DOHH2 (cell line): ENCODE results near the gene G6PD.

Source experiments
- H3F3A ChIP-seq: fragments of 200-600 bp; sonication (generic), shearing (Covaris generic); 2 replicates; pipeline ENCODE4 v1.6.0; 2016; ENCODE audit warnings: antibody characterized with exemption, mild to moderate bottlenecking; ENCODE audit not compliant: control insufficient read depth, insufficient read depth
- H3K27ac ChIP-seq: fragments of 200-600 bp; sonication (generic); 2 replicates; pipeline ENCODE4 v1.5.1; 2014; ENCODE audit warnings: low read depth, mild to moderate bottlenecking, low read length, moderate library complexity
- H3K27me3 ChIP-seq: fragments of 200-600 bp; sonication (generic); 2 replicates; pipeline ENCODE4 v1.6.1; 2014; ENCODE audit warnings: mild to moderate bottlenecking, low read length, mixed read lengths; ENCODE audit not compliant: control insufficient read depth
- H3K36me3 ChIP-seq: fragments of 200-600 bp; sonication (generic); 2 replicates; pipeline ENCODE4 v1.6.1; 2014; ENCODE audit warnings: mild to moderate bottlenecking, low read length, moderate library complexity, mixed read lengths; ENCODE audit not compliant: control insufficient read depth
- H3K4me1 ChIP-seq: fragments of 200-600 bp; sonication (generic); 2 replicates; pipeline ENCODE4 v1.6.1; 2014; ENCODE audit warnings: mild to moderate bottlenecking, low read length, mixed read lengths; ENCODE audit not compliant: control insufficient read depth
- H3K4me2 ChIP-seq: fragments of 200-600 bp; sonication (generic); 2 replicates; pipeline ENCODE4 v1.6.0; 2014; ENCODE audit warnings: mild to moderate bottlenecking, low read length, moderate library complexity
- H3K4me3 ChIP-seq: fragments of 200-600 bp; sonication (generic); 2 replicates; pipeline ENCODE4 v1.5.1; 2014; ENCODE audit warnings: mild to moderate bottlenecking, low read length, mixed read lengths
- H3K79me2 ChIP-seq: fragments of 200-600 bp; sonication (generic); 2 replicates; pipeline ENCODE4 v1.6.1; 2014; ENCODE audit warnings: mild to moderate bottlenecking, low read length, mixed read lengths; ENCODE audit not compliant: control insufficient read depth
- H3K9me2 ChIP-seq: fragments of 200-600 bp; sonication (generic); replicated peaks from 2 replicates; pipeline ENCODE4 v1.6.1; 2014; ENCODE audit warnings: mild to moderate bottlenecking, low read length, mixed read lengths; ENCODE audit not compliant: control insufficient read depth
- H3K9me3 ChIP-seq: fragments of 200-600 bp; sonication (generic); 2 replicates; pipeline ENCODE4 v1.6.1; 2014; ENCODE audit warnings: antibody characterized with exemption, low read length, mixed read lengths; ENCODE audit not compliant: control insufficient read depth, insufficient read depth
- H4K20me1 ChIP-seq: fragments of 200-600 bp; sonication (generic); 2 replicates; pipeline ENCODE4 v1.6.0; 2014; ENCODE audit warnings: low read depth, mild to moderate bottlenecking, antibody characterized with exemption, low read length, moderate library complexity; ENCODE audit not compliant: control insufficient read depth, insufficient read depth
- EZH2phosphoT487 ChIP-seq: fragments of 200-600 bp; sonication (generic); IDR thresholded peaks from 2 replicates; pipeline ENCODE4 v1.6.1; 2017; ENCODE audit warnings: borderline replicate concordance, mild to moderate bottlenecking, antibody characterized with exemption, low read length, moderate library complexity, mixed read lengths
- TF ChIP-seq, protein P1 (sequence below): fragments of 200-600 bp; sonication (generic); IDR thresholded peaks from one replicate; pipeline ENCODE4 v1.5.1; 2014; ENCODE audit warnings: antibody characterized with exemption, mild to moderate bottlenecking, low read depth, low read length; ENCODE audit not compliant: poor library complexity, severe bottlenecking

G6PD gene

DNA sequence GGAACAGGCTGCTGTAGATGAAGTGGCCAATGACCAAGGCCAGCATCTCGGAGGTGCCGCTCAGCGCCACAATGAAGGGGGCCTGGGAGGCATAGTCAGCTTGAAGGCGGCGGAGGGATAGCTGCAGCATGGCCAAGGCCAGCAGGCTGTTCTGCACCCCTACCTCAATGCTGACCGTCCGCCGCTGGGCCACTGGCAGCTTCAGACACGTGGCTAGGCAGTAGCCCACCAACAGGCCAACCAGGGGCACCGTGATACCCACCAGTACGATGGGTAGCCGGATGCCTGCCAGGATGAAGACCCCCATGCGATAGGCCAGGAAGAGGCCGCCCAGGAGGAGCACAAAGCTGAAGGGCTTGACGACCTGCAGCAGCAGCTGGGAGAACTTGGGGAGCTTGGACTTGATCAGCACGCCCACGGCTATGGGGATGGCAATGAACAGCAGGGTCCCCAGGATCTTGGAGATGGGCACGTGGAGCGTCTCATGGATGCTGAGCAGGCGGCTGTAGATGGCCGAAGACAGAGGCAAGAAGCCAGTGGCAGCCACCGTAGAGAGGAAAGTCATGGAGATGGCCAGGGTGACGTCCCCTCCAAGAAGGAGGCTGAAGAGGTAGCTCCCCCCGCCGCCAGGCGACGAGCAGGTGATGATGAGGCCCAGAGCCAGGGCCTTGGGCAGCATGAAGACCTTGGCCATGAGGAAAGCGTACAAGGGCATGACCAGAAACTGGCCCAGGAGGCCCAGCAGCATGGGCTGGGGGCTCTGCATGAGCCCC is 58.9 kb downstream of the G6PD start:
- no peaks in the 10 kb centered on the region for H4K20me1 ChIP-seq
- H3K27me3 ChIP-seq: no peaks in the 10 kb centered on the region
- peak overlapping the region; percentile 70 for H3K4me3 ChIP-seq
- TF ChIP-seq, protein P1, sequence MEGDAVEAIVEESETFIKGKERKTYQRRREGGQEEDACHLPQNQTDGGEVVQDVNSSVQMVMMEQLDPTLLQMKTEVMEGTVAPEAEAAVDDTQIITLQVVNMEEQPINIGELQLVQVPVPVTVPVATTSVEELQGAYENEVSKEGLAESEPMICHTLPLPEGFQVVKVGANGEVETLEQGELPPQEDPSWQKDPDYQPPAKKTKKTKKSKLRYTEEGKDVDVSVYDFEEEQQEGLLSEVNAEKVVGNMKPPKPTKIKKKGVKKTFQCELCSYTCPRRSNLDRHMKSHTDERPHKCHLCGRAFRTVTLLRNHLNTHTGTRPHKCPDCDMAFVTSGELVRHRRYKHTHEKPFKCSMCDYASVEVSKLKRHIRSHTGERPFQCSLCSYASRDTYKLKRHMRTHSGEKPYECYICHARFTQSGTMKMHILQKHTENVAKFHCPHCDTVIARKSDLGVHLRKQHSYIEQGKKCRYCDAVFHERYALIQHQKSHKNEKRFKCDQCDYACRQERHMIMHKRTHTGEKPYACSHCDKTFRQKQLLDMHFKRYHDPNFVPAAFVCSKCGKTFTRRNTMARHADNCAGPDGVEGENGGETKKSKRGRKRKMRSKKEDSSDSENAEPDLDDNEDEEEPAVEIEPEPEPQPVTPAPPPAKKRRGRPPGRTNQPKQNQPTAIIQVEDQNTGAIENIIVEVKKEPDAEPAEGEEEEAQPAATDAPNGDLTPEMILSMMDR: no peak
- TF ChIP-seq EZH2phosphoT487: no peak
- no peaks in the 10 kb centered on the region for H3K9me2 ChIP-seq
- no peaks in the 10 kb centered on the region for H3F3A ChIP-seq
- peak overlapping the region; percentile 55 for H3K27ac ChIP-seq
- H3K4me1 ChIP-seq: peaks cover 40% of the 10 kb centered on the region
- H3K4me2 ChIP-seq: peak overlapping the region; percentile 75
- H3K79me2 ChIP-seq: peaks cover 57% of the 10 kb centered on the region
- H3K36me3 ChIP-seq: peaks cover 36% of the 10 kb centered on the region
- H3K9me3 ChIP-seq: no peaks in the 10 kb centered on the region

DNA sequence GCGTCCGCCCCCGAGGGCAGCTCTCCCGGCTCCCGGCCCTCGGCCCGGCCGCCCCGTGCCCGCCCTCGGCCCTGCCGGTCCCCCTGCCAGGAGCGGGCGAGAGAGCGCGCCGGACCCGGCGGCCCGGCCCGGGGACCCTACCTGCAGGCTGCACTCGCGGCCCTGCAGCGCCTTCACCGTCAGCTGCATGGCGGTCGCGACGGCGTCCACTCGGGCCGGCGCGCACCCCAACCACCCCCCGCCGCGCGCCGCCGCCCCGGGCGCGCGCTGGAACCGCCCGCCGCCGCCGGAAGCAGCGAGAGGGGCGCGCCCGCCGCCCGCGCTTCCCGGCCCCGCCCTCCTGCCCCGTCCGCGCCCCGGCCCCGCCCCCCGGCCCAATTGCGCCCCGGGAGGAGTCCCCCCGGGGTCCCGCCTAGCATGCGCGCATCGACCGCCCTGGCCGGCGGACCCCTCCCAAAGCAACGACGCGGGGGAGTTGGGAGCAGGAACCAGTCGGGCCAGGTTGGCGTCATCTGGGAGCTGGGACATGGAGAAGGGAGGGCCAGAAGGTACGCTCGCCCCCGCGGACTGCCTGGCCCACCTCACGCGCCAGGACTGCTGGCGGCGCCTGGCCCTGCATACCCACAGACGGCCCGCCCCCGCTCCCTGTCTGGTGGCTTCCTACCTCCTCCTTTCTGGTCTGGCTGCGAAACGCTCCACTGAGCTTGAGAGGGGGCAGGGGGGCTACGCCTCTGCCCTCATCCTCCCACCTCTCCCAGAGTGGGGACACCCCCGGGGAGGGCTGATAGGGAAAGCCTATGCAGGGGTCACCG is 60.0 kb downstream of the G6PD start, which contains the start of gene UBL4A:
Gene UBL4A, minus strand, starts transcription at position 220 of the 812 bp plus-strand sequence. Its CDS starts 31 bp downstream, at position 189.
- Histone ChIP-seq H3K9me2 (no peaks in the 10 kb centered on the region), H3K9me3 (no peaks in the 10 kb centered on the region), H3K27ac (peak within 1 kb of the TSS; percentile 55), H3K4me1 (peaks cover 51% of the 10 kb centered on the region), H3K79me2 (peaks cover 57% of the 10 kb centered on the region), H3F3A (no peaks in the 10 kb centered on the region; the same call in 1 of the 2 replicates), H3K4me3 (peak within 1 kb of the TSS; percentile 70), H3K4me2 (peak within 1 kb of the TSS; percentile 87), H3K36me3 (peaks cover 36% of the 10 kb centered on the region), H3K27me3 (no peaks in the 10 kb centered on the region), H4K20me1 (no peaks in the 10 kb centered on the region)
- TF ChIP-seq, protein P1: no peak
- no peak for TF ChIP-seq EZH2phosphoT487

DNA sequence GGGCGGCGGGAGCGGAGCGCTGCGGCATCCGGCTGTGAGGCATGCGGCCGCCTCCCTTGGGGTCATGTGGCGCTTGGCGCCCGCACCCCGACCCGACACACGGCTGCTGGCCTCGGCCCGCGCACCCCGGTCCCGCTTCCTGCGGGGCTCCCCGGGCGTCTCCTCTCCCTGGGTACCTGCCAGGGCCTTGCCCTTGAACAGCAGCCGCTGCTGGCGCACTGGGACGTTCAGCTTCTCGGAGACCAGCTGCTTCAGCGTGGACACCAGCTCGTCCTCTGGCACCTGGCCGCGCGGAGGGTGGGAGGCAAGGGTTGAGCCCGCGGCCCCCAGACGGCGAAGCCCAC is 60.6 kb downstream of the G6PD start:
- peak overlapping the region; percentile 68 for H3K4me3 ChIP-seq
- no peaks in the 10 kb centered on the region for H3K9me3 ChIP-seq
- peaks cover 36% of the 10 kb centered on the region for H3K36me3 ChIP-seq
- peaks cover 53% of the 10 kb centered on the region for H3K4me1 ChIP-seq
- no peaks in the 10 kb centered on the region for H3K9me2 ChIP-seq
- peak overlapping the region; percentile 41 for H3K27ac ChIP-seq
- peak overlapping the region; percentile 87 for H3K4me2 ChIP-seq
- TF ChIP-seq, protein P1: no peak
- TF ChIP-seq EZH2phosphoT487: no peak
- H4K20me1 ChIP-seq: no peaks in the 10 kb centered on the region
- H3K79me2 ChIP-seq: peaks cover 57% of the 10 kb centered on the region
- H3K27me3 ChIP-seq: no peaks in the 10 kb centered on the region
- no peaks in the 10 kb centered on the region; the same call in 1 of the 2 replicates for H3F3A ChIP-seq
